ENCODE results near the gene LINC00305.

GRCh38 chr18:64099244-64099643 is 49.6 kb downstream of the LINC00305 start:
- TF ChIP-seq EZH2 (IDR thresholded peaks at IDR 0.05; ENCODE audit: borderline replicate concordance, insufficient read depth, low read length, poor library complexity, severe bottlenecking) (no peak), CTCF (IDR thresholded peaks at IDR 0.05; ENCODE audit: poor library complexity, severe bottlenecking) (no peak), POLR2AphosphoS5 (IDR thresholded peaks at IDR 0.05) (no peak), REST (IDR thresholded peaks at IDR 0.05; ENCODE audit: borderline replicate concordance) (no peak), RAD21 (conservative IDR thresholded peaks at IDR 0.05) (no peak), EP300 (conservative IDR thresholded peaks at IDR 0.05; ENCODE audit: poor library complexity, severe bottlenecking) (no peak), MXI1 (conservative IDR thresholded peaks at IDR 0.05; ENCODE audit: poor library complexity, severe bottlenecking) (no peak), TAF1 (IDR thresholded peaks at IDR 0.05; ENCODE audit: low read depth) (no peak), SMC3 (conservative IDR thresholded peaks at IDR 0.05; ENCODE audit: poor library complexity) (no peak)
